Measurements from ENCODE around the gene HLA-DPB1. TPM values are rescaled to one million over a fixed set of nuclear protein-coding genes. Genes with fewer than 3 reads are reported as not detected.
A peak's percentile ranks its signal among the peaks of the same experiment; 100 is the strongest.
"Not testable (repeated sequence)": the region's sequence is repeated elsewhere in the genome, so short reads cannot be mapped to it uniquely, and the experiment has no call there.

HLA-DPB1 gene
- polyA plus RNA-seq, 6 donors from 2014 or later = 1,951 to 3,267 (median 2,600) TPM

DNA sequence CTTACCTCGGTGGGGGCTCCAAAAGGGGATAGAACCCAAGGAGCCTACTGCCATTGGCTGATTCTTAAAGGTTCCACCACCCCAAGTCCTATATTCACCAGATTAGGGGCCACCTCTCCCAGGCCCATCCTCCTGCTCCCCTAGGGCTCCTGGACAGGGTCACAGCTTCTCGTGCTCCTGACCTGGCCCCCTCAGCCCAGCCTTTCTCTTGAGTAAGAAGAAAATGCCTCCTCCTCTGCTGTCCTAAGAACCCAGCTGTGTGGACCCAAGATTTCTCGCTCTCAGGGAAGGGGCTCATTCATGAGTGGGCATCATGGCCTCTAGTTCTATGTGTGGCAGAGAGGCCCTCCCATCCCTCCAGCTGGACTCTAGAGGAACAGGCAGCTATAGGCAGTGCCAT is 16.6 kb downstream of the HLA-DPB1 start:
- H3K4me3 Mint-ChIP-seq = no peak overlapping the region
- H3K27me3 Mint-ChIP-seq = no peaks in the 10 kb centered on the region
- ATAC-seq (ENCODE audit: low read depth in 2 of 2) = no peak
- H3K36me3 Mint-ChIP-seq = peaks cover under 1 to 24% of the 10 kb centered on the region in 2 donors
- H3K9me3 Mint-ChIP-seq = peaks cover 0 to 3% (median 0%) of the 10 kb centered on the region in 7 donors
- DNase-seq = no peak
- peak overlapping the region in 3 of 6 donors; percentile 43 to 91 (median 84) for H3K27ac Mint-ChIP-seq
- peaks cover 48 to 57% (median 55%) of the 10 kb centered on the region in 3 donors for H3K4me1 Mint-ChIP-seq

DNA sequence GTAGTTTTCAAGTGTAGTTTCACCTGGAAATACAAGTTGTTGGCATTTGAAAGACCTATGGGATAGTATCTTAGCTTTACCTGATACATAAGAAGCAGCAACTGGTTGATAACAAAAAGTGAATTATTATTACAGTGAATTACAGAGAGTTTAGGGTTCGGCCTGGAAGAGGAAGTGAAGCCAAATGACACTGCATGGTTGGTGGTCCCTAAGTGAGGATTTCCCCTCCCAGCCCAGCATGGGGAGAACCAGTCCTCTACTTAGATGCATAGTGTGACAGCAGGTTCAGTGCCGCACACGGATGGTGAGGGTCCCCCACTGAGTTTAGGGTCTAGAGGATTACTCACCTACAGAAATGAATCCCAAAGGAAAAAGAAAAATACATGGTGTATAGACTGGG is 18.1 kb downstream of the HLA-DPB1 start:
- DNase-seq (peak; percentile 59), ATAC-seq (ENCODE audit: low read depth in 2 of 2) (peak; percentile 94 to 96)
- Mint-ChIP-seq H3K27ac (peak overlapping the region; percentile 13 to 72 (median 56)), H3K4me3 (peak overlapping the region in 5 of 8 donors; percentile 11 to 75 (median 53)), H3K27me3 (no peaks in the 10 kb centered on the region), H3K4me1 (peaks cover 41 to 53% (median 43%) of the 10 kb centered on the region in 3 donors), H3K36me3 (peaks cover 13 to 23% of the 10 kb centered on the region in 2 donors), H3K9me3 (peaks cover 0 to 14% (median 10%) of the 10 kb centered on the region in 7 donors)

DNA sequence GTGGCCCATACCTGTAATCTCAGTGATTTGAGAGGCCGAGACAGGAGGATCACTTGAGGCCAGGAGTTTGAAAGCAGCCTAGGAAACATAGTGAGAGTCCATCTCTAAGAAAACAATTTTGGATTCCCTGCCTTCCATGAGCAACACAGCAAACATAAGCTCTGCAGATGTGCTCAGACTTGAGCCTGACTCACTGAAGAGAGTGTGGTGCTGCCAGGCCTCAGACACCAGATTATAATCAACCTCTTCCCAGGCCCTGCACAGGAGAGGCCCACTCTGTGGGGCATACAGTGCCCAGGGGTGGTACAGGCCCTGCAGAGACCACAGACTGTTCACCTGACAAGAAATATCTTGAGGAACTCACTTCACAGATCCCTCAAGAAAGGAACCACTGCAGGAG is 19.9 kb downstream of the HLA-DPB1 start:
- Mint-ChIP-seq H3K4me3 (peak overlapping the region in 1 of 8 donors; percentile 3), H3K27me3 (peaks cover 0 to 6% (median 0%) of the 10 kb centered on the region in 3 donors), H3K27ac (no peak overlapping the region), H3K36me3 (peaks cover 20 to 30% of the 10 kb centered on the region in 2 donors), H3K9me3 (peaks cover 5 to 32% (median 28%) of the 10 kb centered on the region in 7 donors), H3K4me1 (peaks cover 35 to 39% (median 38%) of the 10 kb centered on the region in 3 donors)
- DNase-seq (no peak), ATAC-seq (ENCODE audit: low read depth in 2 of 2) (no peak)

DNA sequence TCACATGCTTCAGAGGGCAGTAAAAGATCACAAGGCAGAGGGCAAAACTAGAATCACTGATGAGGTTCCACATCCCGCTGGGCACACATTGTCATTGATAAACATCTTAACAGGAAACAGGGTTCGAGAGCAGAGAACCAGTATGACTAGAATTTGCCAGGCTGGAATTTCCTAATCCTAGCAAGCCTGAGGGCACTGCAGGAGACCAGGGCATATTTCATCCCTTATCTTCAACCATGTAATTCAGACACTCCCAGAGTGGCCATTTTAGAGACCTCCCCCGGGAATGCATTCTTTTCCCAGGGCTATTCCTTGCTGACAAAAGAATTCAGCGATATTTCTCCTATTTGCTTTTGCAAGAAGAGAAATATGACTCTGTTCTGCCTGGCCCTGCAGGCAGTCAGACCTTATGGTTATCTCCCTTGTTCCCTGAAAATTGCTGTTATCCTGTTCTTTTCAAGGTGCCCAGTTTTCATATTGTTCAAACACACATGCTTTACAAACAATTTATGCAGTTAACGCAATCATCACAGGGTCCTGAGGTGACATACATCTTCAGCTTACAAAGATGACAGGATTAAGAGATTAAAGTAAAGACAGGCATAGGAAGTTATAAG is 25.4 kb downstream of the HLA-DPB1 start:
- Mint-ChIP-seq H3K36me3 (peaks cover 21 to 50% of the 10 kb centered on the region in 2 donors), H3K4me1 (peaks cover 11 to 17% (median 14%) of the 10 kb centered on the region in 3 donors), H3K27me3 (peaks cover 4 to 23% (median 12%) of the 10 kb centered on the region in 3 donors), H3K9me3 (peaks cover 18 to 57% (median 54%) of the 10 kb centered on the region in 7 donors), H3K4me3 (peak overlapping the region in 1 of 8 donors; percentile 47)
- H3K27ac Mint-ChIP-seq; DNase-seq; ATAC-seq (ENCODE audit: low read depth in 2 of 2): not testable (repeated sequence)

DNA sequence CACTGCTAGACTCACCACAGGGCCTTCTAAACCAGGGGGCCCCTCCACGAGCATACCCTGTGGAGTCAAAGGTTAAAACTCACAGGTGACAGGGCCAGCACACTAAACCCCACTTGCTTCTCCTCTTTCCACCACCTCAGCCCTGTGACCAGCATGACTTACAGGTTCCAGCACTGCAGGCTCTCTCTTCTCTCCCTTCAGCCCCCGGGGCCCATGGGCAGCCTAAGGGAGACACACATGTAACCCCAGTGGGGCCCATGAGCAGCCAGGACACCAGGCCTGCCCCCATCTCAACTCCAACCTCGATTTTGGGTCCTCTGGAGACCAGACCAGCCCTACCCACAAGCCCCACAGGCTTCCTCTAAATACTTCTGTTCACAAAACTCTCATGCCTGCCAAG is 28.0 kb downstream of the HLA-DPB1 start:
- DNase-seq (no peak), ATAC-seq (ENCODE audit: low read depth in 2 of 2) (no peak)
- no peak overlapping the region for H3K27ac Mint-ChIP-seq
- peaks cover 4 to 37% (median 12%) of the 10 kb centered on the region in 3 donors for H3K27me3 Mint-ChIP-seq
- H3K4me1 Mint-ChIP-seq = peaks cover 11 to 17% (median 14%) of the 10 kb centered on the region in 3 donors
- H3K9me3 Mint-ChIP-seq = peaks cover 18 to 45% (median 40%) of the 10 kb centered on the region in 7 donors
- no peak overlapping the region for H3K4me3 Mint-ChIP-seq
- peaks cover 7 to 36% of the 10 kb centered on the region in 2 donors for H3K36me3 Mint-ChIP-seq

DNA sequence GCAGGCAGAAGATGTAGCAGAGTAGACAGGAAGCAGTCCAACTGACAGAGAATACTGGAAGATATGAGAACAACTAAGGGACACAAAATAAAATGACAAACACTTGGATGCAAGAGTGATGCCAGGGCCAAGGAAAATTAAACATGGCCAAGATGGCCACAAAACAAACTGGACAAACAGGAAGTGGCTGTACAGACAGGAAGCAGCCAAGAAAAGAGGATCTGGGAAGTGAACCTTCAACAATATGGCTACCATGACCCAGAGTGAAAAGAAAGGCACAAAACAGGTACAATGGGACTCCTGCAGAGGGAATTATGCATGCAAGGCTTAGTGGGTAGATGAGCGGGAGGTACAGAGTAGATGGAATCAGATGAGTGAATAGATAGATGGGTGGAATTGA is 29.1 kb downstream of the HLA-DPB1 start:
- Mint-ChIP-seq H3K9me3 (peaks cover 13 to 34% (median 30%) of the 10 kb centered on the region in 7 donors), H3K27me3 (peaks cover 4 to 38% (median 12%) of the 10 kb centered on the region in 3 donors), H3K4me3 (no peak overlapping the region), H3K27ac (peak overlapping the region in 1 of 6 donors; percentile 48), H3K4me1 (peaks cover 11 to 17% (median 14%) of the 10 kb centered on the region in 3 donors), H3K36me3 (peaks cover 7 to 27% of the 10 kb centered on the region in 2 donors)
- ATAC-seq (ENCODE audit: low read depth in 2 of 2) = no peak
- no peak for DNase-seq

DNA sequence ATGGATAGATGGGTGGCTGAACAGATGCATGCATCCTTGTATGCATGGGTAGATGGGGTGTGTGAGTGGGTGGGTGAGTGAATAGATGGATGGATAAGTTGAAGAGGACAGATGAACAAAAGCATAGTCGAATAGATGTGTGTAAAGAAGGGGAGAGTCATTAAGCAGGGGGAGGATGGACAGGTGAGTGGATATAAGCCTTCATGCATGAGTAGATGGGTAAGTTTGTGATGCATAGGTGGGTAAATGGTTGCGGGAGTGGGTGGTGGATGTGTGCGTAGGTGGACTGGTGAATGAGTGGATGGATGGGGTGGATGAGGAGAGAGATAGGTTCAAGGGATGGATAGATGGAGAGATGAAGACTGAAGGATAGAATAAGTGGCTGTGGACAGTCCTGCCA is 29.6 kb downstream of the HLA-DPB1 start:
- Mint-ChIP-seq H3K9me3 (peaks cover 13 to 30% (median 25%) of the 10 kb centered on the region in 7 donors), H3K27me3 (peaks cover 4 to 38% (median 12%) of the 10 kb centered on the region in 3 donors)

DNA sequence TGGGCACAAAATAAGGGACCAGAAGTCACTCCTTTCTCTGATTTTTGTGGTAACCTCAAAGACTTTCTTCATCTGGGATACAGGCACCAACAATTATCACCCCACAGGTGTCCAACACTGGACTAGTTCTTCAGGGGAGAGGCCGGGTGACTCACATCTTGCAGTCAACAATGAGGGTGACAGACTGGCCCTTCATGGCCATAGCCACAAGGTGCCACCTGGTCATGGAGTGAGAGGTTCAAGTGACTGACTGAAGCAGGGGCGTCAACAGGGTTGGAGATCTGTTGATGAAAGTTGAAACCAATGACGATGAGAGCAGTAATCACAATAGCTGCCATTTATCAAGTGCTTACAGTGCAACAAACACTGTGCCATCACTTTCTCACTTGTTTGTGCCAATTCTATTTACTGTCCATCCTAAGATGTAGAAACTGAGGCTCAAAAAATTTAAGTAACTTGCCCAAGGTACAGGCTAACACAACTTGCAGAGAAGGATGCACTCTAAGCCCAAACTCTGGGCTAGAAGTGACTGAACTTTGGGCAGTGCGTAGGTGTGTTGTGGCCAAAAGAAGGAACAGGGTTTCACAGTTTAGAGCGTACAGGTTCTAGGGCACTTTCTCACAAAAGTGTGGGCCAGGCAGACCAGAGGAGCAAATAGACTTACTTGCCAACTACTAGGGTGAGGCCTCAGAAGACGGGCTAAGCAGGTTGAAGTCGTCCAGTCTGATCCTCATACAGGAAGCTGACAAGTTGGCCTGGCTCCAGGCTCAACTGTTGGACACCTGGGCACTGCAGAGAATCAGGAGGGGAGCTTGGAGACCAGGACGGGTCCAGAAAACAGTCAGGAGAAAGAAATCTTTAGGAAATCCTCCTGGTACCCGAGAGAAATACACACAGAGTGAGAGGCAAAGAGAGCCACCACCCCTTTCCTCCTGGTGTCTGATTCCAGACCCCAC is 30.4 kb downstream of the HLA-DPB1 start:
- peak overlapping the region in 2 of 6 donors; percentile 32 to 38 for H3K27ac Mint-ChIP-seq
- peaks cover 11 to 21% (median 14%) of the 10 kb centered on the region in 3 donors for H3K4me1 Mint-ChIP-seq
- ATAC-seq (ENCODE audit: low read depth in 2 of 2) (no peak), DNase-seq (no peak)
- peaks cover 4 to 38% (median 12%) of the 10 kb centered on the region in 3 donors for H3K27me3 Mint-ChIP-seq
- H3K36me3 Mint-ChIP-seq = peaks cover 0 to 16% of the 10 kb centered on the region in 2 donors
- peak overlapping the region in 1 of 8 donors; percentile 21 for H3K4me3 Mint-ChIP-seq
- H3K9me3 Mint-ChIP-seq = peaks cover 13 to 21% (median 17%) of the 10 kb centered on the region in 7 donors

More for the DNA sequence above, 29.6 kb downstream of the HLA-DPB1 start:
- DNase-seq (no peak), ATAC-seq (ENCODE audit: low read depth in 2 of 2) (no peak)
- H3K36me3 Mint-ChIP-seq = peaks cover 4 to 23% of the 10 kb centered on the region in 2 donors
- H3K4me1 Mint-ChIP-seq = peaks cover 11 to 18% (median 14%) of the 10 kb centered on the region in 3 donors
- H3K27ac Mint-ChIP-seq = peak overlapping the region in 1 of 6 donors; percentile 32
- no peak overlapping the region for H3K4me3 Mint-ChIP-seq

DNA sequence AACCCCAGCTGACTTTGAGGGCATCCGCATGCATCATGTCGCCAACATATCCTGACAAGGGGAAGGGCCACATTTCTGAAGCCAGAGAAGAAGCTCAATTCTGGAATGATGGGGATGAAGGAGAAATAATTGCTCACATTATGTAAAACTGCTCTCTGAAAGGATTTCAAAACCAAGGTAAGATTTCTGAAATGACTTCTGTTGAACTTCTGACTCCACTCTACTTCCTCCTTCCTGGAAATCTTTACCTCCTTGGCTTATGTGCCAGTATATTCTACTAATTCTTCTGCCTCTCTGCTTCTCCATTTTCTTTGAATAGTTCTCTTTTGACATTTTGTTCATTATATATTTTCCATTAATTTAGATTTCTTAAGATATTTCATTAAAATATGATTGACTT is 31.9 kb downstream of the HLA-DPB1 start:
- Mint-ChIP-seq H3K4me1 (peaks cover 20 to 33% (median 25%) of the 10 kb centered on the region in 3 donors), H3K9me3 (peaks cover 2 to 13% (median 5%) of the 10 kb centered on the region in 7 donors), H3K27me3 (peaks cover 4 to 38% (median 12%) of the 10 kb centered on the region in 3 donors), H3K27ac (no peak overlapping the region), H3K4me3 (no peak overlapping the region), H3K36me3 (peaks cover 0 to 16% of the 10 kb centered on the region in 2 donors)
- ATAC-seq (ENCODE audit: low read depth in 2 of 2) = no peak
- no peak for DNase-seq

DNA sequence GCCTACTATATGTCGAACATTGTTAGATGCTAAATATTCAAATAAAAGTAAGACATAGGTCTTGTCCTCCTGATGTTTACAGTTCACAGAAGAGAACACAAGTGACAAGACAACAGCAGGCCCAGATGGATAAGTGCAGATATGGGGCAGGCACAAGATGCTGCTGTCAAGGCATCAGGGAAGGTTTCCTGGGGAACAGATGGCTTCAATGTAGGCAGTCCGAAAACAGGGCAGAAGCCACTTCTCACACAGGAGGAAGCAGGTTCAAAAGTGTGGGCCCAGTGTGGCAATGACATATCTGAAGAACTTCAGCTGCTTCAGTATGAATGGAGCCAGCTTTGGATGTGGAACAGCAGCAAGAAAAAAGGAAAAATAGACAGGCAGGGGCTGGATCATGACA is 32.5 kb downstream of the HLA-DPB1 start:
- H3K27me3 Mint-ChIP-seq = peaks cover 4 to 38% (median 12%) of the 10 kb centered on the region in 3 donors
- H3K36me3 Mint-ChIP-seq = peaks cover 0 to 16% of the 10 kb centered on the region in 2 donors
- H3K4me1 Mint-ChIP-seq = peaks cover 26 to 40% (median 32%) of the 10 kb centered on the region in 3 donors
- H3K4me3 Mint-ChIP-seq = no peak overlapping the region
- H3K9me3 Mint-ChIP-seq = peaks cover 0 to 13% (median 5%) of the 10 kb centered on the region in 7 donors
- ATAC-seq (ENCODE audit: low read depth in 2 of 2) (no peak), DNase-seq (no peak)
- peak overlapping the region in 1 of 6 donors; percentile 21 for H3K27ac Mint-ChIP-seq

DNA sequence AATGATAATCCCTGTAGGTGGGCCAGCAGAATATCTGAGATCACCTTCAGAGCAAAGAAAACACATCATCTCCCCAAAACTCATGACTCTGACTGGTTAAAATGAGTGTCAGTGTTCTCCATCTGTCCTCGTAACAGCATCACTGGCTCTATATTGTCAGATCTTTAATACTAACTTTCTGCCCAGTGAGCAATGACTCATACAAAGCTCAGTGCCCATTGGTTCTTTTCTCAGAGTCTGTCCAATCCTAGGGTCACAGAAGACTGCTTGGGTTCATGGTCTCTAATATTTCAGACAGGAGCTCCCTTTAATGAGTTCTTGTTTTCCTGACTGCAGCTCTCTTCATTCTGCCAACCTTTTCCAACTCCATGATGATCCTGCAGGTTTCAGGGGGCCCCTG is 36.4 kb downstream of the HLA-DPB1 start:
- H3K36me3 Mint-ChIP-seq = peaks cover 0 to 3% of the 10 kb centered on the region in 2 donors
- peak overlapping the region; percentile 75 to 92 (median 82) for H3K4me3 Mint-ChIP-seq
- H3K27ac Mint-ChIP-seq = peak overlapping the region; percentile 61 to 95 (median 77)
- peaks cover 48 to 61% (median 51%) of the 10 kb centered on the region in 3 donors for H3K4me1 Mint-ChIP-seq
- peaks cover 0 to 4% (median 0%) of the 10 kb centered on the region in 7 donors for H3K9me3 Mint-ChIP-seq
- peak; percentile 91 to 94 for ATAC-seq (ENCODE audit: low read depth in 2 of 2)
- H3K27me3 Mint-ChIP-seq = peaks cover 0 to 17% (median 4%) of the 10 kb centered on the region in 3 donors
- DNase-seq = peak; percentile 74

DNA sequence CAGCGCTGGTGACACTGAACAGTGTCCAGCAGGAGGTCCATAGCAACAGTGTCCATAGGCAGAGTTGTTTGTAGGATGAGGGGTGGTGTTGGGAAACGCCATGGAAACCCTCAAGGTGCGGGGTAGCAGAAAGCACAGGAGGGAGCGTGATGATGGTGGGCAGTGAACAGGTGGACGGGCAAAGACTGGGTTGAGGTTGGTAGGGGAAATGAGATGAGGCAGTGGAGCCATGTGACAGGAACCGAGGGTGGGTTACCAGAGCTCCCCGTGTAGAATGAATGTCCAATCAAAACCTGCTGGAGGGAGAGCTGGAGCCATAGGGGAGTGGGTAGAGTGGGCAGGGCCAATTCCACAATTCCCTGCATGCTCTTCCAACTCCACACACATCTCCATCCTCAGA is 38.0 kb downstream of the HLA-DPB1 start:
- DNase-seq (no peak), ATAC-seq (ENCODE audit: low read depth in 2 of 2) (no peak)
- Mint-ChIP-seq H3K4me1 (peaks cover 58 to 76% (median 62%) of the 10 kb centered on the region in 3 donors), H3K9me3 (peaks cover 0 to 4% (median 0%) of the 10 kb centered on the region in 7 donors), H3K36me3 (peaks cover 0 to 8% of the 10 kb centered on the region in 2 donors), H3K27me3 (peaks cover 0 to 18% (median 9%) of the 10 kb centered on the region in 3 donors), H3K27ac (peak overlapping the region; percentile 68 to 92 (median 87)), H3K4me3 (peak overlapping the region; percentile 72 to 92 (median 82))

All from naive B cell (primary cell).